Stimulated activated CD8-positive, alpha-beta memory T cell treated with anti-CD3 and anti-CD28 coated beads, Interleukin-12 subunit alpha, Interleukin-12 subunit beta, amount 100 ng/mL, for 24 hours (primary cell): Measurements from ENCODE around the gene SEC16A.

Source experiments
- DNase-seq: peaks from one replicate; pipeline ENCODE4 v3.0.0-alpha.2; 2020; ENCODE audit errors: extremely low read depth

Gene SEC16A

GRCh38 chr9:136485049-136486045 is 2.5 kb upstream of the SEC16A start:
- peak; percentile 49 for DNase-seq

GRCh38 chr9:136484153-136485048 is 1.6 kb upstream of the SEC16A start:
- DNase-seq, result no peak

- DNase-seq, result peak; percentile 87
Observed at GRCh38 chr9:136483589-136484152, 831 bp upstream of the SEC16A start.

DNA sequence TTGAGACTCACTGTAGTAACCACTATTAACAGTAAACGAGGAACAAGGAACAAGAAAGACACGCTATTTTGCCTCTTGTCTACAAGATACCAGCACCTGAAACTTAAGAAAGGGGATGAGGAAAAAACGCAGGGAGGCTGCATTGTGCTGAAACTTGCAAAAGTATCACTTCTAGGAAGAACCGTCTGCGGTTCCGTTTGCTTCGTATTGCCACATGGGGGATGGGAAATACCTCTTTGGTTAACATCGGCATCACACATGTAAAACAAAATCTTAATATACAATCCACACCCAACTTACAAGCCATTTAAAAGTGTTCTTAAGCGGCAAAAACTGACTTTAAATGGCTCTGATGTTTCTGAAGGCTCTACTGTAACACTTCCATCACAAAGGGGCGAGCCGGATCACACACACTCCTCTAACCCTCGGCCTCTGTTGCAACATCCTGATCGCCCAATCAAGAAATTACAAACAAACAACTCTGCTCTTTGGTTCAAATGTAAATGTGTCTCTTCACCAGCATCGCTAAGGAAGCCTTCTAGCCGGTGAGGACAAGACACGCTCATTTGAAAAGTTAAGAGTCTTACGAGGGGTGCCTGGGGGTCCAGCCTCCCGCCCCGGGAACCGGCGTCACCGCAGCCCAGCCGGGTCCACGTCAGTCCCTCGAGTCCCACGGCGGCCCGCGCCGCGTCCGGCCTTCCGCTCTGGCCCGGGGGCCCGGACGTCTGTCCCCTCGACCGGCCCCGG is 621 bp downstream of the SEC16A start:
- no peak for DNase-seq

DNA sequence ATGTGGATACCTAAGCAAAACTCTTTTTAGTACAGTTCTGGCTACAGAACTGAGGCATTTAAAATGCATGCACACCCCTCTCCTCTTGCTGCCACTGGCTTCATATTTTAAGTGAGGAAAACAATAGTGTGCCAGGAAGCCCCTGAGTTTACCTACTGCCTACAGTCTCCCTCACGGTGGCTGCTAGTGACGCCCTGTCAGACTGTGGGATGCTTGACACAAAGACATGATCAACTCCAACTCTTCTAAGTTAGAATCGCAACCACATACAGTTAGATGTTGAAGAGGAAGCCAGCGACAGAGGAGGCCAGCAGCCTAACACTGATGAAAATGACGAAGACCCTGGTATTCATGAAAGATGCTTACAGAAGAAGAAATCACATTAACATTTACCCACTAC is 1.3 kb downstream of the SEC16A start:
- DNase-seq, result no peak

GRCh38 chr9:136476369-136477150 is 6.3 kb downstream of the SEC16A start:
- no peak for DNase-seq

DNA sequence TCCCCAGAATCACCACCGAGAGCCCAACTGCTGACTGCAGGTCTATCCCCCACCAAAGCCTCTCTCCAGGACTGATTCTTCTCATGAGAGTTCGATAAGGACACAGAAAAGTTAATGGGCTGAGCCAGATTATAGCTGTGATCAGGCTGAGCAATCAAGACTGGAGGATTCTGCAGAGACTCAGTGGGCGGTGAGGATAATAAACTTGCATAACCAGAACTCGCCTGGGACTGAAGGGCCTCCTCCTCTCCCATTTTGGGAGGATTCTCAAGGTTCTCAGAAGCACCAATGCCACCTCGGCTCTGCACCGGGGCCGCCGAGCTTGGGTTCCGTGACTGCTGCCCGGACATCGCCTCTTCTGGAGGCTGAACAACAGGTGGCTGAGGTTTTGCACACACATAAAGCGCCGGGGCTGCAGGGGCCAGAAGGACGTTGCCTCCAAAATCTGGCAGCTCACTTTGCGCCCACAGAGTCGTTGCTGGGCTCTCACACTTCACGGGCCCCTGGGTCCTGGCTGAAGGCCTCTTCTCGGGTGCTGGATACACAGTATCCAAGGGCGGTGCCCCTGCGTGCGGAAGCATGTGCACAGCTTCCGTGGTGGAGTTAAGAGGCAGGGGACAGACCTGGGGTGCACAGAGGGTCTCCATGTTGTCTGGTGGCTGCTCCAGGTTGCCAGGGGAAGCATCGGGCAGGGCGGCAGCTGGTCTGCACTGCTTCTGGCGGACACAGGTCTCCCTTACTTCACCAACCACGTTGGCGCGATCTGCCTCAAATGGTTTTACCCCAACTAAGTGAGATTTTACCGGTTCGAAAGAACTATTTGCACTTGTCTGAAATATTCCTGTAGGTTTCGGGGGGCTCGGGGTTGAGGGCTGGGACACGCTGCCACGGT is 7.6 kb downstream of the SEC16A start:
- no peak for DNase-seq

DNA sequence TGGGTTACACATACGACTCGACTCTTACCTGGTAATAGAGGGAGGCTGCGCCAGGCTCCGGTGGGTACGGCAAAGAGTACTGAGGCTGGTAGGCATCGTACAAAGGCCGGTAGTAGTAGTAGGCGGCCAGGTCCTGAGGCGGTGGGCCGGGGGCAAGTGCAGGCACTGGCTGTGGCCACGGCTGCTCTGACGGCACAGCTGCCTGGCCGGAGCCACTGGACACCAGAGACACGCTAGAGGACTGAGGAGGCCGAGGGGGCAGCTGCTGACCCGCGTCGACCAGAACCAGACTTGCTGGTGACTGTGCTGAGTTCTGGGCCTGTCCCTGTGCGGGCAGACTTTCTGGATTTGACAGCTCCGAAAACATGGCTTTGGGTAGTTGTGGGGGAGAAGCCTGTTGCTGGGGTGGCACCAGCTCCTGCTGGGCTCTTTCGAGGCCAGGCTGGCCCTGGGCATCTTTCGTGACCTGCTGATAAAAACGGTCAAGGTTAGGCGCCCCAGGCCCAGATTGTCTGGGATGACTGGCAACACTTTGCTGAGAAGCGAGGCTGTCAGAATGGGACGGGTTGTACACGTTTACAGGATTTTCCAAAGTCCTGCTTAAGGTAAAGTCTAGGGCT is 8.7 kb downstream of the SEC16A start:
- DNase-seq, result no peak

- DNase-seq, result no peak
Observed at GRCh38 chr9:136473354-136473721, 9.5 kb downstream of the SEC16A start.

- no peak for DNase-seq
Observed at GRCh38 chr9:136472640-136473353, 10.0 kb downstream of the SEC16A start.

- DNase-seq, result no peak
Observed at GRCh38 chr9:136471802-136472487, 10.9 kb downstream of the SEC16A start.

- DNase-seq, result no peak
Observed at GRCh38 chr9:136470792-136471469, 11.9 kb downstream of the SEC16A start.

DNA sequence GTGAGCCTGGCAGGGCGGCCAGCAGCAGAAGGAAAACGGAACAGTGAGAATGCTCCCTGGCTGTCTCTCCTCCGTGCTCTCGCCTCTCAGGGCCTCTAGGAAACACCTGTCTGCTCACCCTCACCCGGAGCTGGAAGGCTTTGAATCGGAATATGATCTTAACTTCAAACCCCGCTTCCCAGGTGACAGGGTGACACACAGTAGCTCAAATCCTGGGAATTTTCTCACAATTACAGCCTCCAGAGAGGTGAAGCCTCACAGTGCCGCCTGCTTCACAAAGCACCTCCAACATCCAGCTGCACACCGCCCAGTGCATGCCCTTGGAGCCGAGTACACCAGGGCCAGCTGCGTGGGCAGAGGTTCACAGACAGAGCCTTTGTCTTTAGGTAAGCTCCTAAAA is 12.5 kb downstream of the SEC16A start:
- no peak for DNase-seq

GRCh38 chr9:136467766-136468165 is 15.1 kb downstream of the SEC16A start:
- no peak for DNase-seq

- no peak for DNase-seq
Observed at GRCh38 chr9:136466155-136466541, 16.7 kb downstream of the SEC16A start.

DNA sequence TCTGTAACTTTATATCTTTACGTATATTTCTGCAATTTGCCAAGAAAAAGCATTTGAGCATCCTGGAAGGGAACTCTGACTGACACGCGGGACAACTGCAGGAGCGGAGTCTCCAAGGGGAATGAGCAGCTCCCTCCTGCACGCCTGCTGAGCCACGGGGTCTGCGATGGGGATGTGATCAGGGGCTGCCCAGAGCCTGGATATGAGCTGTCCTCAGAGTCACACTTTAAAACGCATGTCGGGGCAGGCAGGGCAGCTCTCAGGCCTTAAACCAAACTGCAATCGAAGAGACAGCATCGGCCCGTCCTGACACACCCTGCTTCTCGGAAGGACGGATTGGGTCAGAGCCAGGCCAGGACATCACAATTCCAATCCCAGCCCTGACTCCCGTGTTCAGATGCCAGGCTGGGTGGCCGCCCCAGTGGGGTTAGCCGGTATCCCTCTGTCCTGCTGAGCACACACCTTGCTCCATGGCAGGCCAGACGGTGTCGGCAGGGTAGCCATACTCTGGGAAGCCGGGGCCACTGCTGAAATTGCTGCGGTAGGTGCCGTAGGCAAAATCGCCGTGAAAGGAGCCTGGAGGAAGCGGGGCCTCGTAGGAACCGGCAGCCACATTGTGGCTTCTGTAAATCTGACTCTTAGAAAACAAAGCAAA is 17.2 kb downstream of the SEC16A start:
- DNase-seq, result no peak

DNA sequence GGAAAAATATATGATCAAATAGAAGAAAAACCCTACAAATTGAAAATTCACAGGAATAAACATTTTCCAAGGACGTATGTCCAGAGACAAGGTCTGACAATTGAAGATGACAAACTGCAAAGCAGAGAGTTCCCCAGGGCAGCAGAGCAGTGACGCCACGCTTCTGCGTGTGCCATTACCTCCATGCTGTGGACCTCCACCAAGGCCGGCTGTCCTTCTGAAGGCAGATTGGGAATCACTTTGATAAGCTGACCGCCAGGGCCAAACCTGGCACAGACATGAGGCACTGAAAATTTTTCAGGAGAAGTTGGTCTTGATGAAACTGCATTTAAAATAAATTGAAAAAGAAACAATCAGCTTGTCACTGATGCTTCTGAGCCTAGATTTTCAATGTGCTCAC is 18.6 kb downstream of the SEC16A start:
- no peak for DNase-seq
